Skeletal muscle tissue (tissue), 4 donors: ENCODE measurements around the gene FAM174B. TPM values are rescaled to one million over a fixed set of nuclear protein-coding genes. Genes with fewer than 3 reads are reported as not detected.

Experiments used
- H3K27ac ChIP-seq: one replicate; pipeline ENCODE4 v1.7.0; 2013; ENCODE audit warnings: mild to moderate bottlenecking, low read depth, low read length, inconsistent platforms
- H3K27me3 ChIP-seq, 3 donors: one replicate each; pipeline ENCODE4 v1.7.0; 2013; ENCODE audit warnings: low read length in 3 of 3; ENCODE audit not compliant: control insufficient read depth in 3 of 3, insufficient read depth in 3 of 3
- H3K36me3 ChIP-seq, 3 donors: one replicate each; pipeline ENCODE4 v1.7.0; 2013; ENCODE audit warnings: low read length in 3 of 3; ENCODE audit not compliant: control insufficient read depth in 3 of 3, insufficient read depth in 3 of 3
- H3K4me1 ChIP-seq, 3 donors: one replicate each; pipeline ENCODE4 v1.7.0; 2013; ENCODE audit warnings: low read length in 3 of 3, mild to moderate bottlenecking in 3 of 3; ENCODE audit not compliant: control insufficient read depth in 3 of 3, insufficient read depth in 3 of 3
- H3K4me3 ChIP-seq, 3 donors: one replicate each; pipeline ENCODE4 v1.7.0; 2013; ENCODE audit warnings: low read length in 3 of 3
- H3K9ac ChIP-seq, 3 donors: one replicate each; pipeline ENCODE4 v1.7.0; 2013; ENCODE audit warnings: low read length in 3 of 3, mild to moderate bottlenecking in 3 of 3, moderate library complexity in 2 of 3, low read depth in 1 of 3
- H3K9me3 ChIP-seq, 3 donors: one replicate each; pipeline ENCODE4 v1.7.0; 2013; ENCODE audit warnings: low read length in 3 of 3; ENCODE audit not compliant: control insufficient read depth in 3 of 3
- total RNA-seq: library from RNA; depleted of rRNA; stranded (reverse); fragments of >200 nt; gene quantifications from one replicate; pipeline ENCODE4 v1.2.3, GENCODE V29; 2014
- donor health status: Osteomylitis.

FAM174B gene
- total RNA-seq, 1 donor from 2014 or later, result 8.4 TPM

DNA sequence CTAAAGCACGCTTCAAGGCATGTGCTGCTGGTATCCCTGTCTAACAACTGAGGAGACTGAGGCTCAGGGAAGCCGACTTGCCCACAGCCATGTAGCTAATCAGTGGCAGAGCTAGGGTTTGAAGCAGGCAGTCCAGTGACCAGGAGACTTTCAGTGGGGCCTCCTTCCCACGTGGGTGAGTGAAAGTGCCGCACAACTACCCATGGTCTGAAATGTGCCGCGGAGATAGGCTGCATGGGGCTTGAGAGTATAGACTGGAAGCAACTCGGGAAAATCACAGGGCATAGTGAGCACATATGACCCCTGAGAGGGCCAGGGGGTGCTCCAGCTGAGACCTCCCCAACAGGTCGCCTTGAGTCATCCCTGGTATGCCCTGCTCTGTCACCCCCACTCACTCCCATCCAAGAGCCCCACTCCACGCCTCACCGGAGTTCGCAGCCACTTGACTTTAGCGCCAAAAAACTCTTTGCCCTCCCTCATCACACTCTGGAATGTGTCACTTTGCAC lies 19.1 kb downstream of the FAM174B start:
- Histone ChIP-seq H3K4me1 (peaks cover 7 to 27% (median 26%) of the 10 kb centered on the region in 3 donors), H3K36me3 (no peaks in the 10 kb centered on the region)

DNA sequence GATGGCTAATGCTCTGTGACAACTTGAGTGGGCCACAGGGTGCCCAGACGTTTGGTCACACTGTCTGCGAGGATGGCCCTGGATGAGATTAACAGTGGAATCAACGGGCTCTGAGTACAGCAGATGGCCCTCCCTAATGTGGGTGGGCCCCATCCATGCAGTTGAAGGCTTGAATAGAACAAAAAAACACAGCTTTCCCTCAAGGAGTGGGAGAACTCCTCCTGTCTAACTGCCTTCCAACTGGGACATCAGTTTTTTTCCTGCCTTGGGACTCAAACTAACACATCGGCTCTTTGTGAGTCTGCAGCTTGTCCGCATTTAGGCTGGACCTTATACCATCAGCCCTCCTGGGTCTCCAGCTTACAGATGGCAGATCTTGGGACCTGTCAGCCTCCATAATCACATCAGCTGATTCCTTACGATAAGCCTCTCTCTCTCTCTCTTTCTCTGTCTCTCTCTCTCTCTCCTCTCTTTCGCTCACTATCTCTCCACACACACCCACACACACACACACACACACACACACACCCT lies 20.8 kb downstream of the FAM174B start:
- H3K27ac ChIP-seq, result no peak overlapping the region
- no peak overlapping the region for H3K4me3 ChIP-seq
- H3K9ac ChIP-seq, result no peak overlapping the region
- no peaks in the 10 kb centered on the region for H3K27me3 ChIP-seq
- peaks cover 7 to 29% (median 27%) of the 10 kb centered on the region in 3 donors for H3K4me1 ChIP-seq
- peaks cover 0 to 6% (median 4%) of the 10 kb centered on the region in 3 donors for H3K36me3 ChIP-seq
- no peaks in the 10 kb centered on the region for H3K9me3 ChIP-seq

More for the DNA sequence above, 19.1 kb downstream of the FAM174B start:
- H3K27ac ChIP-seq, result no peak overlapping the region
- no peak overlapping the region for H3K4me3 ChIP-seq
- H3K9me3 ChIP-seq, result no peaks in the 10 kb centered on the region
- H3K9ac ChIP-seq, result no peak overlapping the region
- H3K27me3 ChIP-seq, result no peaks in the 10 kb centered on the region

DNA sequence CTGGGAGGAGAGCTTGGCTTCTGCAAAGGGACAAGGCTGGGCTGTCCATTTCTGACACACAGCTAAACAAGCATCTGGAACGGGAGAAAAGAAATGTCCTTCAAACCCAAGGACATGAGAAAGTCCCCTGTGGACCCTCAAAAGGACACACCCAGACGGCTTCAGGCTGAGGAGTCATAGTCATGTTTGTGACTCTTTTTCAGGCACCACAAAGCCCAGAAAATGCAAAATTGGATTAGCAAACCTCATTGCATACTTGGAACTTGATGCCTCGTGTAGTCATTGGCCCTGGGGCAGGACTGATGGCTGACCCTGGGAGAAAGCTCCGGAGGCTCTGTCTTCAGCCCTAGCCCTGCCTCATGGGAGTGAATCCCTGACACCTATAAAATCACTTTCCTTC lies 21.5 kb downstream of the FAM174B start:
- no peak overlapping the region for H3K9ac ChIP-seq
- peaks cover 7 to 29% (median 26%) of the 10 kb centered on the region in 3 donors for H3K4me1 ChIP-seq
- H3K27me3 ChIP-seq, result no peaks in the 10 kb centered on the region
- H3K36me3 ChIP-seq, result peaks cover 4 to 9% (median 4%) of the 10 kb centered on the region in 3 donors
- H3K27ac ChIP-seq, result no peak overlapping the region
- H3K9me3 ChIP-seq, result no peaks in the 10 kb centered on the region
- no peak overlapping the region for H3K4me3 ChIP-seq

DNA sequence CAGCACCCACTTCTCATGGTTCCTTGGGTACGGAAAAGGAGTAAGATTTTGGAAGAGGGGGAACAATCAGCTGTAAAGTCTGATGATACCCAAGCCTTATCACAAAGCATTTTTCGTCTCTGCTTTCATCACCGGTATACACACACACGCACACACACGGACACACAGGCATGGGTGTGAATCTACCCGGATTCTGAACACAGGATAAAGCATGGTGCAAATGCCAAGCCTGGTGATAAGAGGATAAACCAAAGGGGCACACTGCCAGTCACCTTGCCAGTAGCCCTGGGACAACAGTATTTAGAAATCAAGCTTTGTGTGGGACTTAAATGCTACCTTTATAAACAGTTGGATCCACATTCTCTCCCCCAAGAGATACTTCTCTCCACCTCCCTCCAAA lies 22.2 kb downstream of the FAM174B start:
- Histone ChIP-seq H3K9ac (no peak overlapping the region), H3K4me3 (no peak overlapping the region), H3K36me3 (peaks cover 4 to 9% (median 4%) of the 10 kb centered on the region in 3 donors), H3K27me3 (no peaks in the 10 kb centered on the region), H3K4me1 (peaks cover 3 to 23% (median 20%) of the 10 kb centered on the region in 3 donors), H3K27ac (no peak overlapping the region), H3K9me3 (no peaks in the 10 kb centered on the region)

GRCh38 chr15:92633001-92633400 lies 22.6 kb downstream of the FAM174B start:
- peaks cover 2 to 21% (median 17%) of the 10 kb centered on the region in 3 donors for H3K4me1 ChIP-seq
- H3K4me3 ChIP-seq, result no peak overlapping the region
- H3K36me3 ChIP-seq, result peaks cover 4 to 9% (median 4%) of the 10 kb centered on the region in 3 donors
- H3K27me3 ChIP-seq, result no peaks in the 10 kb centered on the region
- no peaks in the 10 kb centered on the region for H3K9me3 ChIP-seq
- H3K27ac ChIP-seq, result no peak overlapping the region
- H3K9ac ChIP-seq, result no peak overlapping the region

DNA sequence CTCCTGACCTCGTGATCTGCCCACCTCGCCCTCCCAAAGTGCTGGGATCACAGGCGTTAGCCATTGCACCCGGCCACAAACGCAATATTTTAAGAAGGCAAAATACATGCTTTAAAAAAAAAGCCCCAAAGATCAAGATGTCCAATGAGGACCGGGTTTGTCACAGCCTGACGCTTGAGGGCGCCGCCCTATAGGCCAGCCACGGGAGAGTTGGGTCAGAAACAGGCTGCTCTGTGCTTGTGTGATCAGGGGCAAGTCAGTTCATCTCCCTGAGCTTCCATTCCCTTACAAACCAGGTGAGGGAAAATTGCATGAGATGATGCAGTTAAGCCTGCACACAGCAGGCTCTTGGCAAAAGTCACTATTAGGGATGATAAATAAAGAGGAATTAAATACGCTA lies 23.9 kb downstream of the FAM174B start:
- H3K4me3 ChIP-seq, result no peak overlapping the region
- no peak overlapping the region for H3K9ac ChIP-seq
- no peaks in the 10 kb centered on the region for H3K9me3 ChIP-seq
- no peak overlapping the region for H3K27ac ChIP-seq
- no peaks in the 10 kb centered on the region for H3K27me3 ChIP-seq
- H3K36me3 ChIP-seq, result peaks cover 4 to 9% (median 4%) of the 10 kb centered on the region in 3 donors
- H3K4me1 ChIP-seq, result peaks cover 2 to 10% (median 5%) of the 10 kb centered on the region in 3 donors

DNA sequence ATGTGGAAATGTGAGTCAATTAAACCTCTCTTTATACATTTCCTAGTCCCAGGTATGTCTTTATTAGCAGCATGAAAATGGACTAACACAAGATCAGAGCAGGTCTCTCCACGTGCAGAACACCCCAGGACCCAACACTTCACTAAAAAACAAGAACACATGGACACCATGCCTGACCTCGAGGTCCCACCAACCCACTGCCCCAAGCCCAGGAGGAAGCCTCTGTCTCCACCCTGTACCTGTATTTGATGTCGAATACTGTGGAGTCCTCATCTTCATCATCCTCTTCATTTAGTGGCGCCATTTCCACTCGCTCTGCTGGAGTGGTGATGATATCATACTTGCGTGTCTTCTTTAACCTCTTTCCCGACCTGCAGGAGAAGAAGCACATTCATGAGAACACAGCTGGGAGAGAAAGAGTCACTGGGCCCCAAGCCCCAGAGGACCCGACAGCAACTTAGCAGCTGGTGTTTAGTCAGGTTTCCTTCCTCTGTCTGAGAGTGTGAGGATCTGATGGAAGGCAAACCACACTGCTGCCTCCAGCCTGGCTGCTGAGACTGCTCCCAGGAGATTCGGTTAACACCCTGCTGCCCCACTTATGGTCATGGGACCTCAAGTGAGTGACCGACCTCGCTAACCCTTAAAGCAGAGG lies 25.5 kb downstream of the FAM174B start:
- Histone ChIP-seq H3K27me3 (no peaks in the 10 kb centered on the region), H3K36me3 (peaks cover 4 to 9% (median 4%) of the 10 kb centered on the region in 3 donors), H3K9me3 (no peaks in the 10 kb centered on the region), H3K9ac (no peak overlapping the region), H3K27ac (no peak overlapping the region), H3K4me1 (peaks cover 2 to 10% (median 5%) of the 10 kb centered on the region in 3 donors), H3K4me3 (no peak overlapping the region)

GRCh38 chr15:92629276-92629974 lies 26.1 kb downstream of the FAM174B start:
- no peak overlapping the region for H3K4me3 ChIP-seq
- no peaks in the 10 kb centered on the region for H3K9me3 ChIP-seq
- peaks cover 4 to 9% (median 4%) of the 10 kb centered on the region in 3 donors for H3K36me3 ChIP-seq
- no peak overlapping the region for H3K27ac ChIP-seq
- H3K27me3 ChIP-seq, result no peaks in the 10 kb centered on the region
- H3K9ac ChIP-seq, result no peak overlapping the region
- peaks cover 7 to 15% (median 11%) of the 10 kb centered on the region in 3 donors for H3K4me1 ChIP-seq

DNA sequence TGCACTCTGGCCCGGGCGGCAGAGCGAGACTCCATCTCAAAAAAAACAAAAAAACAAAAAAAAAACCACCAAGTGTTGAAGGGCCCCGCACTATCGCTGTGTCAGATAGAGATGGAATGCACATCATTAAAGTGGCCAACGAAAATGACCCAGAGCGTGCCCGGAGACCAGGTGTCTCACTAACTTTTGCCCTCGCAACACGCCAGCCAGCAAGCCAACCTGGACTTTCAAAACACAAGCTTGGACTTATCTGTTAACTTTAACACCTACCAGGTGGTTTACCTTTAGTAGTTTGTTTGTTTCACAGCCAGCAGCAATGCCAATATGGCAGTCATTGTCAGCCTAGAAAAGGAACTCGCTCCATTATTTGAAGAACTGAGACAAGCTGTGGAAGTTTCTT lies 28.6 kb downstream of the FAM174B start:
- no peaks in the 10 kb centered on the region for H3K9me3 ChIP-seq
- peaks cover 4 to 9% (median 4%) of the 10 kb centered on the region in 3 donors for H3K36me3 ChIP-seq
- H3K27ac ChIP-seq, result no peak overlapping the region

More for the DNA sequence above, 28.6 kb downstream of the FAM174B start:
- Histone ChIP-seq H3K4me3 (no peak overlapping the region), H3K9ac (no peak overlapping the region), H3K27me3 (no peaks in the 10 kb centered on the region), H3K4me1 (peaks cover 25 to 32% (median 32%) of the 10 kb centered on the region in 3 donors)
